ENCODE measurements around the gene TAS2R43. TPM values are rescaled to one million over a fixed set of nuclear protein-coding genes. Genes with fewer than 3 reads are reported as not detected.
"Not testable (repeated sequence)": the region's sequence is repeated elsewhere in the genome, so short reads cannot be mapped to it uniquely, and the experiment has no call there.

Gene TAS2R43
- polyA plus RNA-seq, 1 donor = 0.48 TPM

GRCh38 chr12:11107719-11108118 is 15.6 kb upstream of the TAS2R43 start:
- peaks cover 6% of the 10 kb centered on the region for H3K36me3 ChIP-seq (ENCODE audit: control insufficient read depth, insufficient read depth, low read length)
- no peaks in the 10 kb centered on the region for H3K27me3 ChIP-seq (ENCODE audit: control insufficient read depth, insufficient read depth, low read length)
- no peak overlapping the region for H3K27ac ChIP-seq (ENCODE audit: low read length)
- no peak for DNase-seq
- no peaks in the 10 kb centered on the region for H3K9me3 ChIP-seq (ENCODE audit: control insufficient read depth, low read depth, low read length)
- 100% methylated on average over 1 of the region's 1 CpG for WGBS (ENCODE audit: insufficient coverage, low lambda C conversion rate)
- no peak overlapping the region for H3K4me3 ChIP-seq (ENCODE audit: low read length)
- H3K4me1 ChIP-seq (ENCODE audit: control insufficient read depth, insufficient read depth, low read length) = no peaks in the 10 kb centered on the region

DNA sequence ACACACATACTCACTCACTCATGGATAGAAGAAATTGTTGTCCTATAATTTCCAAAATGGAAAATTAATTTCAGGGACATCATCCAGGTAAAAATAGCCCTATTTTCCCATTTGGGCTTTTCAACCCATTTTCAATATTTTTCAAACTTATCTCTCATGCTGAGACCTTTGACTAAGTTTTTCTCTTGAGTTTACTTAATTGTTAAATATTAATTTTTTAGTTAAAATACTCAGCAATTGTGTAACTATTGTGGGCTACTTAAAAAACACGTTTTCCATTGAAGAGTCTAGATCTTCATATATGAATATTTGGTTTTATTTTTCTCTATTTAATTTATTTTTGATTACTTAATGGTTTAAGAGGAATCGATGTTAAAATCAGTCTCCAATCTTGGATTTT is 14.2 kb upstream of the TAS2R43 start:
- Histone ChIP-seq H3K27me3 (ENCODE audit: control insufficient read depth, insufficient read depth, low read length) (no peaks in the 10 kb centered on the region), H3K4me1 (ENCODE audit: control insufficient read depth, insufficient read depth, low read length) (no peaks in the 10 kb centered on the region), H3K9me3 (ENCODE audit: control insufficient read depth, low read depth, low read length) (no peaks in the 10 kb centered on the region), H3K27ac (ENCODE audit: low read length) (no peak overlapping the region), H3K4me3 (ENCODE audit: low read length) (no peak overlapping the region), H3K36me3 (ENCODE audit: control insufficient read depth, insufficient read depth, low read length) (peaks cover 6% of the 10 kb centered on the region)
- WGBS (ENCODE audit: insufficient coverage, low lambda C conversion rate) = 94% methylated on average over 2 of the region's 2 CpGs
- DNase-seq = no peak

DNA sequence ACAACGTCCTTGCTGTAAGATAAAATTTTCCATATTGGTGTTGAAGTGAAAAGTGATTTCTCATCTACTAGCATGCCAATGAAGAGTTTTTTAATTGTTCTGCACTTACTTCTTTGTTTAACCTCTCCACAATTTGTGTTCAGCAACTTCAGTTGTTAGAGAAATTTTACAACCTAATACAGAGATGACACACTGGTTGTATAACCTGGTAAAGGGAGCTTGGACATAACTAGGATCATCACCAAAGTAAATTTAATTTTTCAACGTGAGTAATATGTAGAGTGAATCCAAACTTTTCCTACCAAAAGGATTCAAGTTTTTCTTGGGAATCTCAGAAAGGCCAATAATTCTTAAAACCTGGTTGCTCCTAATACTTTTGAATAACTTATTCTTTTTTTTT is 13.4 kb upstream of the TAS2R43 start:
- WGBS (ENCODE audit: insufficient coverage, low lambda C conversion rate) = no CpG with 5 or more reads among the region's 2 CpGs

GRCh38 chr12:11094910-11095309 is 2.8 kb upstream of the TAS2R43 start:
- not testable (repeated sequence) for H3K27ac ChIP-seq (ENCODE audit: low read length); H3K9me3 ChIP-seq (ENCODE audit: control insufficient read depth, low read depth, low read length); DNase-seq; H3K4me3 ChIP-seq (ENCODE audit: low read length); H3K27me3 ChIP-seq (ENCODE audit: control insufficient read depth, insufficient read depth, low read length); H3K36me3 ChIP-seq (ENCODE audit: control insufficient read depth, insufficient read depth, low read length); H3K4me1 ChIP-seq (ENCODE audit: control insufficient read depth, insufficient read depth, low read length)
- no CpG with 5 or more reads among the region's 2 CpGs for WGBS (ENCODE audit: insufficient coverage, low lambda C conversion rate)

More for the DNA sequence above, 13.4 kb upstream of the TAS2R43 start:
- no peaks in the 10 kb centered on the region for H3K9me3 ChIP-seq (ENCODE audit: control insufficient read depth, low read depth, low read length)
- peaks cover 9% of the 10 kb centered on the region for H3K36me3 ChIP-seq (ENCODE audit: control insufficient read depth, insufficient read depth, low read length)
- H3K4me1 ChIP-seq (ENCODE audit: control insufficient read depth, insufficient read depth, low read length) = no peaks in the 10 kb centered on the region
- H3K27me3 ChIP-seq (ENCODE audit: control insufficient read depth, insufficient read depth, low read length) = no peaks in the 10 kb centered on the region
- H3K27ac ChIP-seq (ENCODE audit: low read length) = no peak overlapping the region
- no peak for DNase-seq
- no peak overlapping the region for H3K4me3 ChIP-seq (ENCODE audit: low read length)

DNA sequence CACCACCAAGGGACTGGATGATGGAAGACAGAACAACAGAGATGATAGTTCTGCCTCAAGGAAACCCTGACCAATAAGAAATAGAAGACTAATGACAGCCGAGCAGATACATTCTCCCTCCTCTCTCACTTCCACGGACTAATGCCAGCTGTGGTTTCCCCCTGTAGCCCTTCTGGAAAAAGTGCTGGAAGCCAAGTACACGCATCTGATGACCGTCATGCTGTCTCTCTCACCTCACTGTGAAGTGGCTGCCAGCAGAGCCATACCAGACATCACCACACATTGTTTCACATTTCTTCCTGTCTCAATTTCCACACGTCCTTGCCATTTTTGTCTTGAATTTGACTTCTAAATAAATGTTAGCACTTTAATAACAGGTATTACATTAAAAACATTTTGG is 2.9 kb downstream of the TAS2R43 start:
- no peaks in the 10 kb centered on the region for H3K4me1 ChIP-seq (ENCODE audit: control insufficient read depth, insufficient read depth, low read length)
- no peak for DNase-seq
- H3K36me3 ChIP-seq (ENCODE audit: control insufficient read depth, insufficient read depth, low read length) = no peaks in the 10 kb centered on the region
- no peak overlapping the region for H3K27ac ChIP-seq (ENCODE audit: low read length)
- H3K4me3 ChIP-seq (ENCODE audit: low read length) = no peak overlapping the region
- no peaks in the 10 kb centered on the region for H3K27me3 ChIP-seq (ENCODE audit: control insufficient read depth, insufficient read depth, low read length)
- no peaks in the 10 kb centered on the region for H3K9me3 ChIP-seq (ENCODE audit: control insufficient read depth, low read depth, low read length)
- WGBS (ENCODE audit: insufficient coverage, low lambda C conversion rate) = 80% methylated on average over 1 of the region's 5 CpGs

DNA sequence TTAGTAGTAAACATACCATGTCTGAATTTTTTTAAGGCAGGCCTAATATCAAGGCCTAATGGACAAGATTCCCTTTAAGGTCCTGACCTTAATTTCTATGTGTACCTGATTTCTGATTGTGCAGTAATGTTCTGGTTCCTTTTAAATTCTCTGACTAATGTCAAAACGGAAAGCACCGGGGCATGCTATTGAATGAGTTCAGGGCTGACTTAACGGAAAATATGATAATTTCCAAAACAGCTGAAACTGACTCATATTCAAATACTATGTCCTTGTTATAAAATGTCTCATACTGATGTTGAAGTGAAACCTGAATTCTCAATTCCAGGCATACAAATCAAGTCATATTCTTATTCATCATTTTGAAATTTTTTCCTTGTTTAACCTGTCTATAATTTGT is 6.7 kb downstream of the TAS2R43 start:
- WGBS (ENCODE audit: insufficient coverage, low lambda C conversion rate) = no CpG with 5 or more reads among the region's 3 CpGs
- DNase-seq = no peak
- Histone ChIP-seq H3K9me3 (ENCODE audit: control insufficient read depth, low read depth, low read length) (peaks cover 2% of the 10 kb centered on the region), H3K4me3 (ENCODE audit: low read length) (no peak overlapping the region), H3K27ac (ENCODE audit: low read length) (no peak overlapping the region), H3K36me3 (ENCODE audit: control insufficient read depth, insufficient read depth, low read length) (no peaks in the 10 kb centered on the region), H3K27me3 (ENCODE audit: control insufficient read depth, insufficient read depth, low read length) (no peaks in the 10 kb centered on the region), H3K4me1 (ENCODE audit: control insufficient read depth, insufficient read depth, low read length) (no peaks in the 10 kb centered on the region)

DNA sequence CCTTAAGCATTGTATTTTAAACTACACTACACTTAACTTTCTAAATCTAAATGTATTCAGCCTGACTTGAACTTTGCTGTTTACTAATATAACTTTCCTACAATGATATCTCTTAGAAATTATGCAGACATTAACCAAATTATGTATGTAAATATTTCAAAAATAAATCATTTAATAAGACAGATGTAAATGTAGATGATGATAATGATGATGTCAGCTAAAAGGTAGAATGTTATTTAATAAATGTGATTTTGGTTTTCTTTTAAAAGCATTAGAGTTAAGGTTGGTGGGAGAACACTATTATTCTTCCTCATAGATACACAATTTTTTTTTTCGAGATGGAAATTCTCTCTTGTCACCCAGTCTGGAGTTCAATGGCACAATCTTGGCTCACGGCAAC is 10.1 kb downstream of the TAS2R43 start:
- H3K4me1 ChIP-seq (ENCODE audit: control insufficient read depth, insufficient read depth, low read length) = no peaks in the 10 kb centered on the region
- WGBS (ENCODE audit: insufficient coverage, low lambda C conversion rate) = 100% methylated on average over 1 of the region's 2 CpGs
- no peaks in the 10 kb centered on the region for H3K36me3 ChIP-seq (ENCODE audit: control insufficient read depth, insufficient read depth, low read length)
- H3K27me3 ChIP-seq (ENCODE audit: control insufficient read depth, insufficient read depth, low read length) = no peaks in the 10 kb centered on the region
- DNase-seq = no peak
- H3K9me3 ChIP-seq (ENCODE audit: control insufficient read depth, low read depth, low read length) = peaks cover 2% of the 10 kb centered on the region
- H3K4me3 ChIP-seq (ENCODE audit: low read length) = no peak overlapping the region
- no peak overlapping the region for H3K27ac ChIP-seq (ENCODE audit: low read length)

DNA sequence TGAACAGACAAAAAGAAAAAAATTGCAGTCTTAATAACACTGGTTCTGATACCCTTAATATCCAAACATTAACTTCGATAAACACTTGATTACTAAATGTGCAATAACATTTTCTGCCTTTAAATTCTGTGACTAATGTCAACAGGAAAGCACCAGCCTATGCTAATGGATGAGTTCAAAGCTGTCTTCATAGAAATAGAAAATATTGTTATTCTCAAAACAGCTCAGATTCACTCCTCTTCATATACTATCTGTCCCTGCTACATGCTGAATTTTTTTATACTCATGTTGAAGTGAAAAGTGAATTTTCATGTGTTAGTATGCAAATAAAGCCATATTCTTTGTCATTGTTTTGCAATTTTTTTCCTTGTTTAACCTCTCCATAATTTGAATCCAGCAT is 13.9 kb downstream of the TAS2R43 start:
- DNase-seq = no peak
- Histone ChIP-seq H3K4me1 (ENCODE audit: control insufficient read depth, insufficient read depth, low read length) (no peaks in the 10 kb centered on the region), H3K4me3 (ENCODE audit: low read length) (no peak overlapping the region), H3K9me3 (ENCODE audit: control insufficient read depth, low read depth, low read length) (peaks cover 2% of the 10 kb centered on the region), H3K27me3 (ENCODE audit: control insufficient read depth, insufficient read depth, low read length) (no peaks in the 10 kb centered on the region), H3K36me3 (ENCODE audit: control insufficient read depth, insufficient read depth, low read length) (no peaks in the 10 kb centered on the region), H3K27ac (ENCODE audit: low read length) (no peak overlapping the region)
- WGBS (ENCODE audit: insufficient coverage, low lambda C conversion rate) = 100% methylated on average over 1 of the region's 1 CpG

- DNase-seq = no peak
- 100% methylated on average over 1 of the region's 3 CpGs for WGBS (ENCODE audit: insufficient coverage, low lambda C conversion rate)
- no peaks in the 10 kb centered on the region for H3K27me3 ChIP-seq (ENCODE audit: control insufficient read depth, insufficient read depth, low read length)
- H3K36me3 ChIP-seq (ENCODE audit: control insufficient read depth, insufficient read depth, low read length) = no peaks in the 10 kb centered on the region
- no peak overlapping the region for H3K4me3 ChIP-seq (ENCODE audit: low read length)
- H3K27ac ChIP-seq (ENCODE audit: low read length) = no peak overlapping the region
- H3K4me1 ChIP-seq (ENCODE audit: control insufficient read depth, insufficient read depth, low read length) = no peaks in the 10 kb centered on the region
- H3K9me3 ChIP-seq (ENCODE audit: control insufficient read depth, low read depth, low read length) = no peaks in the 10 kb centered on the region
Measured at GRCh38 chr12:11075642-11076041, 16.5 kb downstream of the TAS2R43 start.

DNA sequence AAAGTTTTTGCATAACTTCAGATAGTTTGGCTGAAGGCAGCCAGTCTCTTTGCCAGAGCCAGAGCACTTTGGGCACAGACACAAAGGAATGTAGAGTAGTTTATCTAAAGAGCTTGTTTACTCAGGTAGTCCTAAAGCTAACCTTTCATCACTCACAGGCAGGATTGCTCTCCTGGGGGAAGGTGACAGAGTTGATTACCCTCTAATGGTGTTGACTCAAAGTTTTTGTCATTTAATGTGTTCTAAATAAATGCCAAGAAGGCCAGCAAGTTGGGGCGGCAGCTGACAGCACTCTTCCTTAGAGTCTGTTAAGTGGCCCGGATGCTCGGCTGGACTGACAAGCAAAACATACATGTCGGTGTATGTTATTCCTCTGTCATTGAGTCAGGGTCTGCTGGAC is 20.7 kb downstream of the TAS2R43 start:
- H3K4me1 ChIP-seq (ENCODE audit: control insufficient read depth, insufficient read depth, low read length) = no peaks in the 10 kb centered on the region
- DNase-seq = no peak
- H3K9me3 ChIP-seq (ENCODE audit: control insufficient read depth, low read depth, low read length) = no peaks in the 10 kb centered on the region
- no peak overlapping the region for H3K4me3 ChIP-seq (ENCODE audit: low read length)
- H3K27me3 ChIP-seq (ENCODE audit: control insufficient read depth, insufficient read depth, low read length) = no peaks in the 10 kb centered on the region
- no peaks in the 10 kb centered on the region for H3K36me3 ChIP-seq (ENCODE audit: control insufficient read depth, insufficient read depth, low read length)
- no peak overlapping the region for H3K27ac ChIP-seq (ENCODE audit: low read length)
- no CpG with 5 or more reads among the region's 4 CpGs for WGBS (ENCODE audit: insufficient coverage, low lambda C conversion rate)

DNA sequence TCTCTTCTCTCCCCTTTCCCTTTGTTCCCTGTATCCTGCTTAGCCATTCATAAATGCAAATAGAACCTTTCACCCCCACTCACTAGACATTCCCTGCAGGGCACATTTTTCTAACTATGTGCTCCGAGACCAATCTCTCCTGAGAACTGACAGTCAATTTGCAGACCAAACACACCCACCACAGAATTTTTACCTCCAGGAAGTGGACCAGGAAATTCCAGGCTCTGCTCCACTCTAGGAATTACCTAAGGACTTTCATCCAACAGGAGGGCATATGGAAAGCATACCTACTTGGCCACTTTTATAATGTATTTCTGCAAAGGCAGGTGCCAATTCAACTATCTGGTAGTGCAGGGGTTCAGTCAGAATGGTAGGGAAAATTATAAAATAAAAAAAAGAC is 21.1 kb downstream of the TAS2R43 start:
- WGBS (ENCODE audit: insufficient coverage, low lambda C conversion rate) = no CpG with 5 or more reads among the region's 1 CpG
- Histone ChIP-seq H3K4me1 (ENCODE audit: control insufficient read depth, insufficient read depth, low read length) (no peaks in the 10 kb centered on the region), H3K27me3 (ENCODE audit: control insufficient read depth, insufficient read depth, low read length) (no peaks in the 10 kb centered on the region), H3K27ac (ENCODE audit: low read length) (no peak overlapping the region), H3K4me3 (ENCODE audit: low read length) (no peak overlapping the region), H3K36me3 (ENCODE audit: control insufficient read depth, insufficient read depth, low read length) (no peaks in the 10 kb centered on the region), H3K9me3 (ENCODE audit: control insufficient read depth, low read depth, low read length) (no peaks in the 10 kb centered on the region)
- DNase-seq = no peak

Data from large intestine (tissue), 3 donors.